Stimulated activated CD8-positive, alpha-beta memory T cell treated with anti-CD3 and anti-CD28 coated beads, Interleukin-4, amount 100 ng/mL, for 24 hours (primary cell): ENCODE data around the gene FBXW12.
A peak's percentile ranks its signal among the peaks of the same experiment; 100 is the strongest.

Experiments used
- DNase-seq: peaks from one replicate; pipeline ENCODE4 v3.0.0-alpha.2; 2020; ENCODE audit warnings: low read depth

Gene FBXW12

GRCh38 chr3:48435774-48436476 lies 63.9 kb downstream of the FBXW12 start:
- DNase-seq: peak; percentile 71

DNA sequence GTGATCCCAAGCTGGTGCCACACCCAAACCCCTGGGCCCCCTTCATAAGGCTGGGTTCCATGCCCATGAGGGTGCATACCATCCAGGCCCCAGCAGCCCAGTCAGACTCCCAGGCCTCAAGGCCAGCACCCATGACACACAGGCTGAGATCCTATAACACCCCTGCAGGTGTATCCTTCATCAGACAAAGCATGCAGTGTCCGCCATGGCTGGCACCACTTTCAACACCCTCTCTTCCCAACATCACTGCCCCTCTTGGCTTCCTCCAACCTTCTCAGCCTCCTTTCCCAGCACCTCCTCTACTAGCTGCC lies 64.4 kb downstream of the FBXW12 start:
- no peak for DNase-seq

GRCh38 chr3:48436855-48437254 lies 64.8 kb downstream of the FBXW12 start:
- DNase-seq: no peak

DNA sequence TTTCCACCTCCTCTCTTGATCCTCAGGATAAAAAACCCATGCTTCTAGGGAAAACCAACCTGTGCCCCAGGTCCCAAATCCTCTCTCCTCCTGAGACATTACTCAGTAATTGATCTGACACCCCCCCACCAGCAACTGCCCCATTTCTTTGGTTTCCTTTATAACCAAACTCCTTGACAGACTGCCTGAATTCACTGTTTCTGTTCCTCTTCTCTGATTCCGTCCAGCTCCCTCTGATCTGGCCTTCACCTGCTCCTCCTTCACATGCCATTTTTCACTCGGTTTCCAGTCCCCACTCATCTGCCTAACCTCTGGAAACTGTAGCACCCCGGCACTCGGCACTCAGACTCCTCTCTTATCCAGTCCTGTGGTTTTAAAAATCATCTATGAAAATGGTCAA lies 65.8 kb downstream of the FBXW12 start:
- no peak for DNase-seq

DNA sequence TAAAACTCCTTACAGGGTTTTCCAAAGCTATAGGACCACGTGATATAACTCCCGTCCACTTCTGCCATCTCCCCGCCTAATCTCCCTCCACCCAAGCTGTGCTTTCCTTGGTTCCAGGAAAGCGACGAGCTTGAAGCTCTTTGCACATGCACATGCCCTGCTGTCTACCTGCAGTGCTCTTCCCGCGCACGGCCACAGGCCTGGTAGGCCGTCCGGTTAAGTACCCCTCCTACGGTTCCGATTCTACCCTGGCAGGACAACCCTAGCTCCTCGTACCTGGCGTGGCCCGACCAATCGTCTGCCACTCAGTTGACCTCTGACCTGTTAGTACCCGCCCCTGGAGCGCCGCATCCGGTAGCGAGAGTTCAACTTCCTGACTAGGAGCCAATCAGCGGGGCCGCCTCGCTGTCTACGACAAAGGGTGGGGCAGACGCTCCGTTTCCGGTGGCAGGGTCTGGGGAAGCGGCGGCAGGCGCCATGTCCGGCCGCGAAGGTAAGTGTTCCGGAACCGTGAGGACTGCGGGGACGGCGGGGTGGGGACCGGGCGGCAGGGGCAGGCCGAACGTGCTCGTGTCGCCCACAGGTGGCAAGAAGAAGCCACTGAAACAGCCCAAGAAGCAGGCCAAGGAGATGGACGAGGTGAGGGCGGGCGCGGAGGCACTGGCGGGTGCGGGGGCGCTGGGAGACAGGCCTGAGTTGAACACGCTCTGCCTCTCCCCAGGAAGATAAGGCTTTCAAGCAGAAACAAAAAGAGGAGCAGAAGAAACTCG lies 68.0 kb downstream of the FBXW12 start, which contains the start of the genes CCDC51 and TMA7:
Gene CCDC51, minus strand, starts transcription at position 300 of the 770 bp plus-strand sequence. CDS start 4,991 bp downstream, outside the sequence.
Gene TMA7, plus strand, starts transcription at position 438 of the 770 bp plus-strand sequence. Its CDS starts 40 bp downstream, at position 478.
- DNase-seq: peak; percentile 98

GRCh38 chr3:48440590-48440958 lies 68.6 kb downstream of the FBXW12 start:
- DNase-seq: no peak

DNA sequence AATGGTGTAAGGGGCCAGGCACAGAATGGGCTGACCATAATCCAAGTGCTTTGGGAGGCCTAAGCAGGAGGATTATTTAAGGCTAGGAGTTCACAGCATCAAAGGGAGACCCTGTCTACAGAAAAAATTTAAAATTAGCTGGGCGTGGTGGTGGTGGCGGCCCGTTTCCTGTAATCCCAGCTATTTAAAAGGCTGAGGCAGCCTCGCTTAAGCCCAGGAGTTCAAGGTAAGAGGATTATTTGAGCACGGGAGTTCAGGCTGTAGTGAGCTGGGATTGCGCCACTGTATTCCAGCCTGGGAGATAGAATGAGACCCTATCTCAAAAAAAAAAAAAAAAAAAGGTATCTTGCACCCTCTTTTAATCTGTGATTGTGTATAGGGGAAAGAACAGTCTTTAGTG lies 69.9 kb downstream of the FBXW12 start:
- no peak for DNase-seq
